Esophagus squamous epithelium (tissue), 4 donors: ENCODE results near the gene BARX1.

ENCODE experiments used
- CTCF ChIP-seq, 6 experiments: fragments of 450-650 bp in 4 of 6; fragments of 200-600 bp in 2 of 6; sonication (generic) in 2 of 6; IDR thresholded peaks; one replicate each; pipeline ENCODE4 v1.5.1; 2016 to 2019; ENCODE audit warnings: antibody characterized with exemption in 6 of 6, mild to moderate bottlenecking in 4 of 6, moderate library complexity in 4 of 6
- POLR2A ChIP-seq, 4 donors: fragments of 450-650 bp; IDR thresholded peaks; one replicate each; pipeline ENCODE4 v1.6.1; 2017; ENCODE audit warnings: antibody characterized with exemption in 4 of 4, mild to moderate bottlenecking in 4 of 4, moderate library complexity in 3 of 4

- TF ChIP-seq CTCF (IDR thresholded peaks at IDR 0.05), result no peak
- no peak for TF ChIP-seq POLR2A (IDR thresholded peaks at IDR 0.05)
Observed at GRCh38 chr9:93958121-93958818, 3.1 kb upstream of the BARX1 start.
